ENCODE data around the gene BUD31.

DNA sequence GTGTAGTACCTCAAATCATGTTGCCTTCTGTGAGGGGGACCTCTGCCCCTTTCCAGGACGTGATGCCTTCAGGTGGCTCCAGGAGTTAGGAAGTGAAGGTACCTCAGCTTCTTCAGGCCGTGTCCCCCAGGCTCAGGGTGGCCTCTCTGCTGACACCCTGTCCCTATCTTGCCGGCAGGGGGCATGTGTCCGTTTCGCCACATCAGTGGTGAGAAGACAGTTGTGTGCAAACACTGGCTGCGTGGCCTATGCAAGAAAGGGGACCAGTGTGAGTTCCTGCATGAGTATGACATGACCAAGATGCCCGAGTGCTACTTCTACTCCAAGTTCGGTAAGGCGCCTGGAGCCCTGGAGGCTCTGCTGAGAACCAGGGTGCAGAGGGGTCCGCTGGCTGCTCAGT lies 39.2 kb downstream of the BUD31 start:
- TF ChIP-seq SP1 (IDR thresholded peaks at IDR 0.05) (no peak), ELF4 (IDR thresholded peaks at IDR 0.05) (no peak), SUZ12 (IDR thresholded peaks at IDR 0.05) (no peak), TARDBP (IDR thresholded peaks at IDR 0.05) (no peak), BHLHE40 (IDR thresholded peaks at IDR 0.05; ENCODE audit: borderline replicate concordance) (no peak), LEF1 (IDR thresholded peaks at IDR 0.05; ENCODE audit: borderline replicate concordance) (no peak), FOXK2 (IDR thresholded peaks at IDR 0.05) (no peak), ARNT (IDR thresholded peaks at IDR 0.05) (no peak), CTBP1 (IDR thresholded peaks at IDR 0.05; ENCODE audit: borderline replicate concordance) (no peak), FOXA1 (IDR thresholded peaks at IDR 0.05) (no peak), ZNF384 (IDR thresholded peaks at IDR 0.05) (no peak)
- TF ChIP-seq, protein P1, sequence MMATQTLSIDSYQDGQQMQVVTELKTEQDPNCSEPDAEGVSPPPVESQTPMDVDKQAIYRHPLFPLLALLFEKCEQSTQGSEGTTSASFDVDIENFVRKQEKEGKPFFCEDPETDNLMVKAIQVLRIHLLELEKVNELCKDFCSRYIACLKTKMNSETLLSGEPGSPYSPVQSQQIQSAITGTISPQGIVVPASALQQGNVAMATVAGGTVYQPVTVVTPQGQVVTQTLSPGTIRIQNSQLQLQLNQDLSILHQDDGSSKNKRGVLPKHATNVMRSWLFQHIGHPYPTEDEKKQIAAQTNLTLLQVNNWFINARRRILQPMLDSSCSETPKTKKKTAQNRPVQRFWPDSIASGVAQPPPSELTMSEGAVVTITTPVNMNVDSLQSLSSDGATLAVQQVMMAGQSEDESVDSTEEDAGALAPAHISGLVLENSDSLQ (IDR thresholded peaks at IDR 0.05) = no peak
